HepG2 (cell line): Measurements from ENCODE around the gene TAS1R3. TPM values are rescaled to one million over a fixed set of nuclear protein-coding genes. Genes with fewer than 3 reads are reported as not detected.

Experiments used
- ATAC-seq: fragments of 200-7000 bp; cut with Tn5 transposase; 3 replicates; pipeline ENCODE4 v1.9.1; 2020; ENCODE audit warnings: mild to moderate bottlenecking, moderate library complexity
- BruUV-seq: library from RNA; stranded (reverse); fragments of 400-500 nt; replicated peaks from 2 replicates; lab custom pipeline; 2021; lab: Mats Ljungman, UMichigan
- CTCF ChIA-PET: fragments of 300-600 bp; formaldehyde crosslinking; extraction: SDS; loops from one replicate; lab custom pipeline; 2021; ENCODE audit warnings: low total read pairs, inconsistent platforms, low intra/inter-chr PET ratio; lab: Yijun Ruan, JAX
- POLR2A ChIA-PET: fragments of 350-600 bp; sonication (Branson Sonifier 250); formaldehyde crosslinking; loops from one replicate; lab custom pipeline; 2020; ENCODE audit warnings: antibody characterized with exemption, inconsistent platforms; lab: Yijun Ruan, JAX
- DNase-seq: peaks from one replicate; pipeline ENCODE4 v3.0.0-alpha.2; 2015; ENCODE audit warnings: low spot score
- FAIRE-seq: peaks from 3 replicates; lab custom pipeline; 2011; peaks lifted over from hg19 to GRCh38; lab: Jason Lieb, UNC
- H2AFZ ChIP-seq: one replicate; pipeline ENCODE4 v1.6.1; 2011; ENCODE audit warnings: low read length, inconsistent platforms
- H3K27ac ChIP-seq: fragments of 300-600 bp; 3 replicates; pipeline ENCODE4 v1.8.0; 2011; ENCODE audit warnings: mixed run types, mild to moderate bottlenecking, mixed read lengths, low read length, inconsistent platforms; ENCODE audit not compliant: insufficient read depth; ENCODE audit errors: extremely low read length
- H3K27me3 ChIP-seq, 2 experiments: fragments of 200-600 bp in 1 of 2; 2 replicates in 1 of 2; 3 replicates in 1 of 2; pipeline versions ENCODE4 v1.6.0 to v1.8.0; 2011; ENCODE audit warnings: low read length in 2 of 2, mild to moderate bottlenecking in 2 of 2, moderate library complexity in 2 of 2, inconsistent platforms in 1 of 2; ENCODE audit not compliant: insufficient read depth in 2 of 2, control insufficient read depth in 1 of 2
- H3K36me3 ChIP-seq, 2 experiments: fragments of 200-600 bp in 1 of 2; replicated peaks in 1 of 2; 2 replicates in 1 of 2; 3 replicates in 1 of 2; pipeline versions ENCODE4 v1.5.1 to v1.8.0; 2011; ENCODE audit warnings: low read length in 2 of 2, inconsistent platforms in 1 of 2; ENCODE audit not compliant: insufficient read depth in 2 of 2, control insufficient read depth in 1 of 2
- H3K4me1 ChIP-seq: 2 replicates; pipeline ENCODE4 v1.5.1; 2012; ENCODE audit warnings: low read length, inconsistent platforms; ENCODE audit not compliant: insufficient read depth
- H3K4me2 ChIP-seq: 2 replicates; pipeline ENCODE4 v1.6.0; 2011; ENCODE audit warnings: low read depth, low read length, inconsistent platforms
- H3K4me3 ChIP-seq, 3 experiments: fragments of 200-600 bp in 1 of 3; sonication (generic), shearing (Covaris generic) in 1 of 3; replicated peaks in 1 of 3; 2 replicates each; pipeline ENCODE4 v1.5.1; 2011 to 2016; ENCODE audit warnings: low read length in 3 of 3, inconsistent platforms in 2 of 3, low read depth in 2 of 3, mild to moderate bottlenecking in 2 of 3, control low read depth in 1 of 3, mixed read lengths in 1 of 3; ENCODE audit not compliant: insufficient read depth in 1 of 3
- H3K79me2 ChIP-seq: one replicate; pipeline ENCODE4 v1.6.1; 2011; ENCODE audit warnings: low read length, inconsistent platforms; ENCODE audit not compliant: insufficient read depth
- H3K9ac ChIP-seq: 2 replicates; pipeline ENCODE4 v1.6.0; 2011; ENCODE audit warnings: mild to moderate bottlenecking, low read depth, low read length, inconsistent platforms; ENCODE audit not compliant: insufficient read depth
- H3K9me3 ChIP-seq: 2 replicates; pipeline ENCODE4 v1.5.1; 2012; ENCODE audit warnings: mild to moderate bottlenecking, low read length
- H4K20me1 ChIP-seq: 2 replicates; pipeline ENCODE4 v1.6.0; 2011; ENCODE audit warnings: inconsistent platforms, mild to moderate bottlenecking, low read length, moderate library complexity; ENCODE audit not compliant: insufficient read depth
- MAFG ChIP-seq: sonication (generic); formaldehyde crosslinking; IDR thresholded peaks from 2 replicates; pipeline ENCODE4 v1.5.1; 2020; ENCODE audit warnings: mild to moderate bottlenecking, missing genetic modification reagents
- NFATC3 ChIP-seq: sonication (generic); formaldehyde crosslinking; IDR thresholded peaks from 2 replicates; pipeline ENCODE4 v1.5.1; 2020; ENCODE audit warnings: mild to moderate bottlenecking, missing genetic modification reagents
- PAX8 ChIP-seq: sonication (generic); formaldehyde crosslinking; IDR thresholded peaks from 2 replicates; pipeline ENCODE4 v1.8.0; 2022; ENCODE audit warnings: mild to moderate bottlenecking, missing genetic modification reagents, borderline replicate concordance
- STAT6 ChIP-seq: sonication (generic); formaldehyde crosslinking; IDR thresholded peaks from 2 replicates; pipeline ENCODE4 v1.4.0; 2020; ENCODE audit warnings: missing genetic modification reagents, mild to moderate bottlenecking, borderline replicate concordance
- ZBTB7A ChIP-seq: sonication (generic); formaldehyde crosslinking; IDR thresholded peaks from 2 replicates; pipeline ENCODE4 v1.8.0; 2022; ENCODE audit warnings: mild to moderate bottlenecking, missing genetic modification reagents
- ZNF562 ChIP-seq: sonication (generic); formaldehyde crosslinking; IDR thresholded peaks from 2 replicates; pipeline ENCODE4 v1.8.0; 2022; ENCODE audit warnings: missing genetic modification reagents, borderline replicate concordance
- WGBS: methylation state at CpG from one replicate; pipeline ENCODE4 v1.1.6; 2017; ENCODE audit warnings: low lambda C conversion rate; 5-methylcytosine and 5-hydroxymethylcytosine counted together
- in situ Hi-C: cut with HindIII; loops from 2 replicates; pipeline ENCODE4 v1.10.0; 2017; ENCODE audit warnings: low pct_unique_long_range_greater_than_20kb; ENCODE audit not compliant: extremely low pct_ligation_motif_present
- intact Hi-C: fragments of 100-400 bp; cut with micrococcal nuclease; formaldehyde crosslinking; loops from one replicate; pipeline ENCODE4 v1.10.0; 2022; ENCODE audit not compliant: unreplicated experiment
- polyA plus RNA-seq, 8 experiments: library from polyadenylated mRNA; depleted of rRNA in 3 of 8; stranded (reverse) in 7 of 8; unstranded in 1 of 8; fragments of >200 nt; fragmentation: Illumina TruSeq in 4 of 8; extraction: Trizol in 4 of 8; gene quantifications; 2 replicates each; pipeline versions ENCODE4 v1.2.1 to v1.2.3, GENCODE V29; 2011 to 2016; ENCODE audit warnings: low read depth in 4 of 8, missing spikeins in 1 of 8, mixed read lengths in 1 of 8; ENCODE audit not compliant: insufficient read depth in 1 of 8
- total RNA-seq, 5 experiments: library from RNA; depleted of rRNA; stranded (reverse); fragments of >200 nt; fragmentation: Illumina TruSeq; extraction: Trizol; gene quantifications; 2 replicates each; pipeline ENCODE4 v1.2.3, GENCODE V29; 2016; ENCODE audit warnings: low read depth in 1 of 5

The TAS1R3 gene
- total and polyA plus RNA-seq, 2 of the 13 experiments (the other 11 are each of a cell fraction or from before 2014, with no cell fraction given) = 0.13 to 0.15 TPM

GRCh38 chr1:1347026-1347595, 16.0 kb downstream of the TAS1R3 start:
- Histone ChIP-seq H3K9ac (peak overlapping the region; percentile 91), H3K36me3 (no peaks in the 10 kb centered on the region), H3K9me3 (no peaks in the 10 kb centered on the region), H3K27me3 (no peaks in the 10 kb centered on the region), H3K4me2 (peak overlapping the region; percentile 91), H3K27ac (peak overlapping the region; percentile 82), H4K20me1 (peaks cover 29% of the 10 kb centered on the region; the same call in 1 of the 2 replicates), H2AFZ (no peak overlapping the region), H3K4me1 (peaks cover 51% of the 10 kb centered on the region), H3K4me3 (peak overlapping the region; percentile 79 to 89 (median 85)), H3K79me2 (peaks cover 48% of the 10 kb centered on the region)
- no peak for FAIRE-seq
- TF ChIP-seq PAX8 (CRISPR knock-in tag) (0 out of 2 replicates have a peak, but pooled peaks have one; percentile 5), MAFG (0 out of 2 replicates have a peak, but pooled peaks have one; percentile 20), ZNF562 (CRISPR knock-in tag) (no peak), STAT6 (CRISPR knock-in tag) (0 out of 2 replicates have a peak, but pooled peaks have one; percentile 46), ZBTB7A (CRISPR knock-in tag) (0 out of 2 replicates have a peak, but pooled peaks have one; percentile 13), NFATC3 (CRISPR knock-in tag) (0 out of 2 replicates have a peak, but pooled peaks have one; percentile 13)
- in situ Hi-C loops (no loop called here), intact Hi-C loops (loop anchor here (1.0 kb wide), 1 partner anchor 25 kb away; no protein-coding TSS in a partner anchor)
- ATAC-seq = no peak; the same call in 2 of the 3 replicates
- BruUV-seq = no TSS peak
- ChIA-PET POLR2A (interaction anchor here (0.8 to 2.7 kb wide), 12 partner anchors 12 to 85 kb away, joined by 3 to 38 read pairs (median 6); partner anchors contain the start of genes AURKAIP1, CCNL2, MXRA8 and TAS1R3), CTCF (no interaction called here)
- WGBS = 69% methylated on average over 9 of the region's 10 CpGs
- DNase-seq = no peak
